Endothelial cell of umbilical vein (primary cell): ENCODE data around the gene TCERG1L. TPM values are rescaled to one million over a fixed set of nuclear protein-coding genes. Genes with fewer than 3 reads are reported as not detected.

Experiments used
- BruUV-seq: library from RNA; stranded (reverse); fragments of 400-500 nt; replicated peaks from 2 replicates; lab custom pipeline; 2021; lab: Mats Ljungman, UMichigan
- CTCF ChIA-PET: fragments of 300-600, 350-600 bp; sonication (Branson Sonifier 250); formaldehyde crosslinking; loops from one replicate; lab custom pipeline; 2021; ENCODE audit warnings: antibody characterized with exemption, inconsistent platforms; lab: Charles Lee
- POLR2A ChIA-PET: fragments of 300-600, 350-600 bp; sonication (Branson Sonifier 250); formaldehyde crosslinking; loops from one replicate; lab custom pipeline; 2021; ENCODE audit warnings: antibody characterized with exemption, inconsistent platforms; lab: Charles Lee
- DNase-seq: peaks from one replicate; pipeline ENCODE4 v3.0.0-alpha.2; 2011; ENCODE audit warnings: low read depth, low spot score
- FAIRE-seq: peaks from 2 replicates; lab custom pipeline; 2011; peaks lifted over from hg19 to GRCh38; lab: Jason Lieb, UNC
- H2AFZ ChIP-seq: 2 replicates; pipeline ENCODE4 v1.6.0; 2012; ENCODE audit warnings: low read depth, low read length, control low read depth, inconsistent platforms
- H3K27ac ChIP-seq: 2 replicates; pipeline ENCODE4 v1.5.1; 2011; ENCODE audit warnings: low read depth, mild to moderate bottlenecking, control low read depth, low read length, moderate library complexity; ENCODE audit not compliant: insufficient read depth
- H3K27me3 ChIP-seq, 2 experiments: 2 replicates each; pipeline versions ENCODE4 v1.6.0 to v1.6.1; 2011; ENCODE audit warnings: low read length in 2 of 2, mixed read lengths in 1 of 2; ENCODE audit not compliant: control insufficient read depth in 2 of 2, insufficient read depth in 2 of 2
- H3K36me3 ChIP-seq, 2 experiments: 2 replicates in 1 of 2; 3 replicates in 1 of 2; pipeline ENCODE4 v1.5.1; 2011; ENCODE audit warnings: low read length in 2 of 2, mild to moderate bottlenecking in 1 of 2, moderate library complexity in 1 of 2; ENCODE audit not compliant: control insufficient read depth in 2 of 2, insufficient read depth in 2 of 2; ENCODE audit errors: extremely low read depth in 1 of 2
- H3K4me1 ChIP-seq: 3 replicates; pipeline ENCODE4 v1.5.1; 2011; ENCODE audit warnings: mild to moderate bottlenecking, low read length; ENCODE audit not compliant: control insufficient read depth, insufficient read depth; ENCODE audit errors: extremely low read depth
- H3K4me2 ChIP-seq: 2 replicates; pipeline ENCODE4 v1.6.1; 2011; ENCODE audit warnings: low read length, control low read depth, mixed read lengths; ENCODE audit not compliant: insufficient read depth
- H3K4me3 ChIP-seq, 3 experiments: fragments of 200-600 bp in 1 of 3; sonication (generic), shearing (Covaris generic) in 1 of 3; replicated peaks in 1 of 3; 2 replicates each; pipeline ENCODE4 v1.5.1; 2011 to 2016; ENCODE audit warnings: control low read depth in 3 of 3, low read length in 3 of 3, mild to moderate bottlenecking in 2 of 3, inconsistent platforms in 1 of 3, low read depth in 1 of 3, moderate library complexity in 1 of 3; ENCODE audit not compliant: insufficient read depth in 1 of 3
- H3K79me2 ChIP-seq: 2 replicates; pipeline ENCODE4 v1.6.0; 2012; ENCODE audit warnings: low read length, inconsistent platforms; ENCODE audit not compliant: control insufficient read depth, insufficient read depth
- H3K9ac ChIP-seq: replicated peaks from 2 replicates; pipeline ENCODE3; 2011; ENCODE audit warnings: low read length, control low read depth; ENCODE audit not compliant: insufficient read depth; ENCODE audit errors: extremely low read depth
- H3K9me1 ChIP-seq: replicated peaks from 3 replicates; pipeline ENCODE4 v1.6.0; 2011; ENCODE audit warnings: mild to moderate bottlenecking, low read length; ENCODE audit not compliant: control insufficient read depth, insufficient read depth; ENCODE audit errors: extremely low read depth
- H3K9me3 ChIP-seq: replicated peaks from 2 replicates; pipeline ENCODE4 v1.5.1; 2012; ENCODE audit warnings: low read length, inconsistent platforms; ENCODE audit not compliant: control insufficient read depth, insufficient read depth
- H4K20me1 ChIP-seq: replicated peaks from 2 replicates; pipeline ENCODE3; 2011; ENCODE audit warnings: mild to moderate bottlenecking, low read length; ENCODE audit not compliant: control insufficient read depth, insufficient read depth; ENCODE audit errors: extremely low read depth
- CTCF ChIP-seq, 2 donors: IDR thresholded peaks; 1 replicate in 1 of 2; 2 replicates in 1 of 2; pipeline ENCODE4 v1.5.1; 2011; ENCODE audit warnings: low read length in 2 of 2, mild to moderate bottlenecking in 2 of 2, moderate library complexity in 2 of 2, control low read depth in 1 of 2, inconsistent platforms in 1 of 2, low read depth in 1 of 2; ENCODE audit not compliant: insufficient read depth in 1 of 2; ENCODE audit errors: extremely low read depth in 1 of 2
- EZH2 ChIP-seq: IDR thresholded peaks from 2 replicates; pipeline ENCODE4 v1.6.1; 2012; ENCODE audit warnings: borderline replicate concordance, low read depth, mild to moderate bottlenecking, moderate library complexity, low read length, inconsistent platforms; ENCODE audit not compliant: severe bottlenecking
- FOS ChIP-seq: IDR thresholded peaks from 2 replicates; pipeline ENCODE4 v1.6.1; 2011; ENCODE audit warnings: mild to moderate bottlenecking, low read length, moderate library complexity, borderline replicate concordance; ENCODE audit not compliant: insufficient read depth
- GATA2 ChIP-seq: IDR thresholded peaks from 2 replicates; pipeline ENCODE4 v1.7.0; 2011; ENCODE audit warnings: low read depth, mild to moderate bottlenecking, moderate library complexity, mixed read lengths, low read length; ENCODE audit not compliant: insufficient read length, insufficient read depth
- JUN ChIP-seq: IDR thresholded peaks from 2 replicates; pipeline ENCODE4 v1.6.1; 2011; ENCODE audit warnings: borderline replicate concordance, low read depth; ENCODE audit not compliant: insufficient read length, insufficient read depth
- MAX ChIP-seq: IDR thresholded peaks from 2 replicates; pipeline ENCODE4 v1.6.1; 2011; ENCODE audit not compliant: insufficient read depth, insufficient read length
- MYC ChIP-seq: IDR thresholded peaks from one replicate; pipeline ENCODE4 v1.6.1; 2011; ENCODE audit warnings: mild to moderate bottlenecking, low read depth, low read length
- POLR2A ChIP-seq: IDR thresholded peaks from 2 replicates; pipeline ENCODE4 v1.6.1; 2012; ENCODE audit warnings: low read depth, mild to moderate bottlenecking, control low read depth, low read length
- POLR2AphosphoS5 ChIP-seq: IDR thresholded peaks from 2 replicates; pipeline ENCODE4 v1.6.1; 2012; ENCODE audit warnings: low read depth, mild to moderate bottlenecking, control low read depth, low read length, moderate library complexity; ENCODE audit not compliant: insufficient read depth
- dilution Hi-C: fragments of 300-500 bp; cut with MboI; formaldehyde crosslinking; loops from one replicate; pipeline ENCODE4 v1.15.0; 2019; ENCODE audit warnings: low sequenced_read_pairs; ENCODE audit not compliant: extremely low pct_ligation_motif_present
- intact Hi-C: fragments of 100-400 bp; cut with micrococcal nuclease; formaldehyde crosslinking; loops from one replicate; pipeline ENCODE4 v1.10.0; 2022
- polyA plus RNA-seq, 4 experiments: library from polyadenylated mRNA; depleted of rRNA in 3 of 4; stranded (reverse) in 3 of 4; unstranded in 1 of 4; fragments of >200 nt; gene quantifications; 2 replicates each; pipeline versions ENCODE4 v1.2.1 to v1.2.3, GENCODE V29; 2011 to 2012; ENCODE audit warnings: missing spikeins in 1 of 4
- total RNA-seq: library from RNA; stranded (reverse); gene quantifications from 2 replicates; pipeline ENCODE4 v1.2.3, GENCODE V29; 2021

Gene TCERG1L
- total and polyA plus RNA-seq, 2 donors (not counting 3 experiments of a cell fraction or from before 2014, with no cell fraction given): not detected

GRCh38 chr10:131099028-131099726, 212.3 kb downstream of the TCERG1L start:
- dilution Hi-C loops: no loop called here
- DNase-seq: no peak
- H3K79me2 ChIP-seq: no peaks in the 10 kb centered on the region
- no peaks in the 10 kb centered on the region for H3K36me3 ChIP-seq
- H4K20me1 ChIP-seq: no peaks in the 10 kb centered on the region
- H3K9me1 ChIP-seq: no peaks in the 10 kb centered on the region
- H3K4me2 ChIP-seq: no peak overlapping the region
- intact Hi-C loops: no loop called here
- H3K4me3 ChIP-seq: no peak overlapping the region
- H3K27ac ChIP-seq: no peak overlapping the region
- BruUV-seq: no TSS peak
- ChIA-PET POLR2A (no interaction called here), CTCF (no interaction called here)
- no peaks in the 10 kb centered on the region for H3K4me1 ChIP-seq
- no peak overlapping the region for H3K9ac ChIP-seq
- H2AFZ ChIP-seq: no peak overlapping the region
- no peaks in the 10 kb centered on the region for H3K27me3 ChIP-seq
- no peaks in the 10 kb centered on the region for H3K9me3 ChIP-seq
- TF ChIP-seq GATA2: no peak
- no peak for TF ChIP-seq CTCF (IDR thresholded peaks at IDR 0.05; ENCODE audit: extremely low read depth in 1 of 2, insufficient read depth in 1 of 2, low read depth in 1 of 2, low read length in 2 of 2)
- TF ChIP-seq JUN: no peak
- no peak for TF ChIP-seq FOS
- no peak for TF ChIP-seq MYC
- no peak for TF ChIP-seq POLR2A
- no peak for TF ChIP-seq EZH2
- TF ChIP-seq POLR2AphosphoS5: no peak
- no peak for TF ChIP-seq MAX
- FAIRE-seq: no peak
